GM18499 (cell line): ENCODE data around the gene WRNIP1.

Source experiments
- ATAC-seq: cut with Tn5 transposase; IDR thresholded peaks from one replicate; pipeline ENCODE4 v1.9.1; 2021; ENCODE audit warnings: moderate number of reproducible peaks; ENCODE audit not compliant: insufficient read depth, unreplicated experiment

The WRNIP1 gene

DNA sequence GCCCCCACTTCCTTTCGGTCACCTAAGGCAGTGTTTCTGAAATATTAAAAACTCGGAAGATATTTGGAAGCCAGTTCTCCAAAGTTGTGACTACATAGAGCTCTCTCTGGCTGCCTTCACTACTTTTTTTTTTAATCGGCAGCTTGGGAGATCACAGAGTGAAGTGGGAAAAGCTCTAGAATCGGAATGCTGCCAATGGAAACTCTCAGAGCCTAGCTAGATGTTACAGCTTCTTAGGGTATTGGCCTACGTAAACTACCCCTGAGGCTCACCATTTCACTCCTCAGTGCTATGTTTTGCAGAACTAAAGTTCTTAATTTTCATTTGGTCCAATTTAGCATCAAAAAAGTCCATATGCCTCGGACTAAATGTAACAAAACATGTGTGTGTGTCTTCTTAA, 61.9 kb downstream of the WRNIP1 start:
- ATAC-seq = no peak

DNA sequence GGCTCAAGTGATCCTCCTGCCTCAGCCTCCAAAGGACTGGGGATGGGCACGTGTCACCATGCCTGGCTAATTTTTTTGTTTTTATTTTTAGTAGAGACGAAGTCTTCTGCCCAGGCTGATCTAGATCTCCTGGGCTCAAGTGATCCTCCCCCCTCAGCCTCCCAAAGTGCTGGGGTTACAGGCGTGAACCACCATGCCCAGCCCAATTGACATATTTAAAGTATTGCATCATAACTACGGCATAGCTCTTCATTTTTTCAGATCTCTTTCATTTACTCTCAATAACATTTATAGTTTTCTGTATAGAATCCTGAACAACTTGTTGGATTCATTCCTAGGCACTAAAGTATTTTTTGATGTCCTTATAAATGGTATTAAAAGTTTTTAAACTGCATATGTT, 63.4 kb downstream of the WRNIP1 start:
- ATAC-seq = no peak

DNA sequence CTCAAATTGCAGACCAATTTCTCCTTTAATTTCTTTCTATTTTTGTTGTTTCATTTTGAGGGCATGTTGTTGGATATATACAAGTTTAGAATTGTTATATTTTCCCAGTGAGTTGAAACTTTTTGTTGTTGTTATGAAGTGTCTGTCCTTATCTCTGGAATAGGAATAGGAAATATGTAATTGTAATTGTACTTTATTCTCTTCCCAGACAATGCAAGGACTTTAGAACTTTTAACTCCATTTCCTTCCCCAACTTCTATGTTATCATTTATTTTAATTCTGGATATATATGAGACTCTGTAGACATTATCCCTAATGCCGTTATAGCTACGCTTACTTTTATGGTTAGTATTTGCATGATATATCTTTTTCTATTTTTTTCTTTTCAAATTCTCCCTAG, 64.1 kb downstream of the WRNIP1 start:
- no peak for ATAC-seq

DNA sequence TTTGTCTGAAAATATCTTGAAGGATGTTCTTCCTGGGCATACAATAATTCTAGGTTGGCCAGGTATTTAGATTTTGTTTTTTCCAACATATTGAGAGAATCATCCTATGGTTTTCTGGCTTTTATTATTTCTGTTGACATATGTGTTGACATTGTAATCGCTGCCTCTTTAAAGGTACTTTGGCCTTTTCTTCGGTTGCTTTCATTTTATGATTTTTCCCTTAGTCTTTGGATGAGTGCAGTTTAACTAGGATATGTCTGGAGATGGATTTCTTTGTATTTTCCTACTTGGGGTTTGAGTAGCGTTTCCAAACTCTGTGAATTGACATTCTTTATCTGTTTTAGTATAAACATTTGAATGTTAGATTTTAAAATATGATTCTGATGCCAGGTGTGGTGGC, 65.0 kb downstream of the WRNIP1 start:
- no peak for ATAC-seq

DNA sequence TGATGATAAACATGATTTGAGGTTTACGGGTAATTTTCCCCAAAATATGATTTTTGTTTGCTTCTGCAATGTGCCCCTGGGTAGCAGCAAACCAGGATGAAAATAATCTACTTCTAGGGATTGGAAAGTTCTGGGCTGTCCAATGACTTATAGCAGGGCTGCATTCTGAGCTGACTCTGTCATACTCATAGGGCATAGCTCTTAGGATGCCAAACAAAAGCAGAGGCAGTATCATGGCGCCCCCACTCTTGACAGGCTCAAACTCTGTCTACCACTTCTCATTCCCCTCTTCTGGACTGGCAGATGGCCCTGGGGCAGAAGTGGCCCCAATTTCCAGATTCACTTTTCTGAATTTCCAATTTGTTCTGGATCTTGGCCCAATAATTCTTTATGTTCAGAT, 66.2 kb downstream of the WRNIP1 start:
- ATAC-seq = no peak

DNA sequence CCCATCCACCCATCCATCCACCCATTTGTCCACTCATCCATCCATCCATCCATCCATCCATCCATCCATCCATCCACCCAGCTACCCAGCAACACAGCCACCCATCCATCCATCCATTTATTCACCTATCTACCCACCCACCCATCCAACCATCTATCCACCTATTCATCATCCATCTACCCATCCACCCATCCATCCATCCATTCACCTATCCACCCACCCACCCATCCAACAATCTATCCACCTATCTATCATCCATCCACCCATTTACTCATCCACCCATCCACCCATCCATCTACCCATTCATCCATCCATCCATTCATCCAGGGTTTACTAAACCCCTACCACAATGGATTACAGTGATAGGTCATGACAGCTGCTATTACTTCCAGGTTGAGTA, 69.1 kb downstream of the WRNIP1 start:
- no peak for ATAC-seq
